ENCODE results near the gene OCA2.

Gene OCA2

GRCh38 chr15:28118083-28118482 is 19.0 kb upstream of the OCA2 start:
- 96% methylated on average over 11 of the region's 11 CpGs for WGBS
- H3K36me3 ChIP-seq (ENCODE audit: insufficient read depth, low read length) = peaks cover 81% of the 10 kb centered on the region
- no peak overlapping the region for H3K27ac ChIP-seq (ENCODE audit: low read depth, low read length)
- no peak overlapping the region for H3K9ac ChIP-seq (ENCODE audit: low read depth, low read length)
- H3K4me3 ChIP-seq (ENCODE audit: low read length) = no peak overlapping the region
- no peaks in the 10 kb centered on the region for H3K9me3 ChIP-seq (ENCODE audit: insufficient read depth, low read depth, low read length)
- no peaks in the 10 kb centered on the region for H3K27me3 ChIP-seq (ENCODE audit: insufficient read depth, low read length)
- H3K4me1 ChIP-seq (ENCODE audit: insufficient read depth, low read length) = no peaks in the 10 kb centered on the region

- WGBS = 94% methylated on average over 12 of the region's 12 CpGs
- Histone ChIP-seq H3K27ac (ENCODE audit: low read depth, low read length) (no peak overlapping the region), H3K36me3 (ENCODE audit: insufficient read depth, low read length) (peaks cover 82% of the 10 kb centered on the region), H3K9ac (ENCODE audit: low read depth, low read length) (no peak overlapping the region), H3K4me3 (ENCODE audit: low read length) (no peak overlapping the region), H3K27me3 (ENCODE audit: insufficient read depth, low read length) (no peaks in the 10 kb centered on the region), H3K4me1 (ENCODE audit: insufficient read depth, low read length) (no peaks in the 10 kb centered on the region), H3K9me3 (ENCODE audit: insufficient read depth, low read depth, low read length) (no peaks in the 10 kb centered on the region)
These were observed 18.4 kb upstream of the OCA2 start for GRCh38 chr15:28117432-28117990.

- Histone ChIP-seq H3K27ac (ENCODE audit: low read depth, low read length) (no peak overlapping the region), H3K4me3 (ENCODE audit: low read length) (no peak overlapping the region), H3K27me3 (ENCODE audit: insufficient read depth, low read length) (no peaks in the 10 kb centered on the region), H3K36me3 (ENCODE audit: insufficient read depth, low read length) (peaks cover 90% of the 10 kb centered on the region), H3K4me1 (ENCODE audit: insufficient read depth, low read length) (no peaks in the 10 kb centered on the region), H3K9me3 (ENCODE audit: insufficient read depth, low read depth, low read length) (no peaks in the 10 kb centered on the region), H3K9ac (ENCODE audit: low read depth, low read length) (no peak overlapping the region)
- WGBS = 94% methylated on average over 42 of the region's 42 CpGs
These were observed 17.7 kb upstream of the OCA2 start for GRCh38 chr15:28116521-28117431.

- H3K36me3 ChIP-seq (ENCODE audit: insufficient read depth, low read length) = peaks cover 93% of the 10 kb centered on the region
- 90% methylated on average over 13 of the region's 13 CpGs for WGBS
- H3K9ac ChIP-seq (ENCODE audit: low read depth, low read length) = no peak overlapping the region
- H3K9me3 ChIP-seq (ENCODE audit: insufficient read depth, low read depth, low read length) = no peaks in the 10 kb centered on the region
- H3K4me1 ChIP-seq (ENCODE audit: insufficient read depth, low read length) = no peaks in the 10 kb centered on the region
- no peak overlapping the region for H3K27ac ChIP-seq (ENCODE audit: low read depth, low read length)
- H3K4me3 ChIP-seq (ENCODE audit: low read length) = no peak overlapping the region
- no peaks in the 10 kb centered on the region for H3K27me3 ChIP-seq (ENCODE audit: insufficient read depth, low read length)
These were observed 16.8 kb upstream of the OCA2 start for GRCh38 chr15:28115871-28116270.

- WGBS = 96% methylated on average over 23 of the region's 23 CpGs
These were observed 15.9 kb upstream of the OCA2 start for GRCh38 chr15:28114721-28115622.

GRCh38 chr15:28114114-28114455 is 15.0 kb upstream of the OCA2 start:
- 97% methylated on average over 4 of the region's 4 CpGs for WGBS
- Histone ChIP-seq H3K9me3 (ENCODE audit: insufficient read depth, low read depth, low read length) (no peaks in the 10 kb centered on the region), H3K4me1 (ENCODE audit: insufficient read depth, low read length) (no peaks in the 10 kb centered on the region), H3K9ac (ENCODE audit: low read depth, low read length) (no peak overlapping the region), H3K36me3 (ENCODE audit: insufficient read depth, low read length) (peaks cover 78% of the 10 kb centered on the region), H3K27ac (ENCODE audit: low read depth, low read length) (no peak overlapping the region), H3K4me3 (ENCODE audit: low read length) (no peak overlapping the region), H3K27me3 (ENCODE audit: insufficient read depth, low read length) (no peaks in the 10 kb centered on the region)

More at GRCh38 chr15:28114721-28115622, 15.9 kb upstream of the OCA2 start:
- peaks cover 84% of the 10 kb centered on the region for H3K36me3 ChIP-seq (ENCODE audit: insufficient read depth, low read length)
- H3K9ac ChIP-seq (ENCODE audit: low read depth, low read length) = no peak overlapping the region
- H3K27ac ChIP-seq (ENCODE audit: low read depth, low read length) = no peak overlapping the region
- H3K4me1 ChIP-seq (ENCODE audit: insufficient read depth, low read length) = no peaks in the 10 kb centered on the region
- no peaks in the 10 kb centered on the region for H3K9me3 ChIP-seq (ENCODE audit: insufficient read depth, low read depth, low read length)
- no peaks in the 10 kb centered on the region for H3K27me3 ChIP-seq (ENCODE audit: insufficient read depth, low read length)
- H3K4me3 ChIP-seq (ENCODE audit: low read length) = no peak overlapping the region

- no peak overlapping the region for H3K27ac ChIP-seq (ENCODE audit: low read depth, low read length)
- H3K4me1 ChIP-seq (ENCODE audit: insufficient read depth, low read length) = no peaks in the 10 kb centered on the region
- no peaks in the 10 kb centered on the region for H3K9me3 ChIP-seq (ENCODE audit: insufficient read depth, low read depth, low read length)
- no peak overlapping the region for H3K9ac ChIP-seq (ENCODE audit: low read depth, low read length)
- peaks cover 1% of the 10 kb centered on the region; the same call in 1 of the 2 replicates for H3K27me3 ChIP-seq (ENCODE audit: insufficient read depth, low read length)
- H3K4me3 ChIP-seq (ENCODE audit: low read length) = no peak overlapping the region
- 94% methylated on average over 23 of the region's 23 CpGs for WGBS
- H3K36me3 ChIP-seq (ENCODE audit: insufficient read depth, low read length) = peaks cover 74% of the 10 kb centered on the region
These were observed 14.4 kb upstream of the OCA2 start for GRCh38 chr15:28113394-28114113.

GRCh38 chr15:28112962-28113361 is 13.8 kb upstream of the OCA2 start:
- Histone ChIP-seq H3K27me3 (ENCODE audit: insufficient read depth, low read length) (peaks cover 6% of the 10 kb centered on the region), H3K27ac (ENCODE audit: low read depth, low read length) (no peak overlapping the region), H3K9me3 (ENCODE audit: insufficient read depth, low read depth, low read length) (no peaks in the 10 kb centered on the region), H3K4me1 (ENCODE audit: insufficient read depth, low read length) (no peaks in the 10 kb centered on the region), H3K36me3 (ENCODE audit: insufficient read depth, low read length) (peaks cover 69% of the 10 kb centered on the region), H3K4me3 (ENCODE audit: low read length) (no peak overlapping the region), H3K9ac (ENCODE audit: low read depth, low read length) (no peak overlapping the region)
- 96% methylated on average over 26 of the region's 26 CpGs for WGBS

- Histone ChIP-seq H3K4me3 (ENCODE audit: low read length) (no peak overlapping the region), H3K9ac (ENCODE audit: low read depth, low read length) (no peak overlapping the region), H3K27ac (ENCODE audit: low read depth, low read length) (no peak overlapping the region), H3K36me3 (ENCODE audit: insufficient read depth, low read length) (peaks cover 62% of the 10 kb centered on the region), H3K4me1 (ENCODE audit: insufficient read depth, low read length) (no peaks in the 10 kb centered on the region), H3K27me3 (ENCODE audit: insufficient read depth, low read length) (peaks cover 13% of the 10 kb centered on the region), H3K9me3 (ENCODE audit: insufficient read depth, low read depth, low read length) (no peaks in the 10 kb centered on the region)
- WGBS = 97% methylated on average over 20 of the region's 20 CpGs
These were observed 13.1 kb upstream of the OCA2 start for GRCh38 chr15:28112101-28112760.

- Histone ChIP-seq H3K27ac (ENCODE audit: low read depth, low read length) (no peak overlapping the region), H3K4me1 (ENCODE audit: insufficient read depth, low read length) (no peaks in the 10 kb centered on the region), H3K4me3 (ENCODE audit: low read length) (no peak overlapping the region), H3K27me3 (ENCODE audit: insufficient read depth, low read length) (peaks cover 20% of the 10 kb centered on the region), H3K36me3 (ENCODE audit: insufficient read depth, low read length) (peaks cover 55% of the 10 kb centered on the region), H3K9me3 (ENCODE audit: insufficient read depth, low read depth, low read length) (no peaks in the 10 kb centered on the region), H3K9ac (ENCODE audit: low read depth, low read length) (no peak overlapping the region)
- 93% methylated on average over 26 of the region's 26 CpGs for WGBS
These were observed 12.4 kb upstream of the OCA2 start for GRCh38 chr15:28111543-28111942.

All from HUES64 (cell line).